NCI-H524 (cell line): ENCODE results near the gene MPEG1.

Experiments
- DNase-seq, 2 experiments: peaks; one replicate each; lab custom pipeline; 2025; lab: John Stamatoyannopoulos, UW

Gene MPEG1

DNA sequence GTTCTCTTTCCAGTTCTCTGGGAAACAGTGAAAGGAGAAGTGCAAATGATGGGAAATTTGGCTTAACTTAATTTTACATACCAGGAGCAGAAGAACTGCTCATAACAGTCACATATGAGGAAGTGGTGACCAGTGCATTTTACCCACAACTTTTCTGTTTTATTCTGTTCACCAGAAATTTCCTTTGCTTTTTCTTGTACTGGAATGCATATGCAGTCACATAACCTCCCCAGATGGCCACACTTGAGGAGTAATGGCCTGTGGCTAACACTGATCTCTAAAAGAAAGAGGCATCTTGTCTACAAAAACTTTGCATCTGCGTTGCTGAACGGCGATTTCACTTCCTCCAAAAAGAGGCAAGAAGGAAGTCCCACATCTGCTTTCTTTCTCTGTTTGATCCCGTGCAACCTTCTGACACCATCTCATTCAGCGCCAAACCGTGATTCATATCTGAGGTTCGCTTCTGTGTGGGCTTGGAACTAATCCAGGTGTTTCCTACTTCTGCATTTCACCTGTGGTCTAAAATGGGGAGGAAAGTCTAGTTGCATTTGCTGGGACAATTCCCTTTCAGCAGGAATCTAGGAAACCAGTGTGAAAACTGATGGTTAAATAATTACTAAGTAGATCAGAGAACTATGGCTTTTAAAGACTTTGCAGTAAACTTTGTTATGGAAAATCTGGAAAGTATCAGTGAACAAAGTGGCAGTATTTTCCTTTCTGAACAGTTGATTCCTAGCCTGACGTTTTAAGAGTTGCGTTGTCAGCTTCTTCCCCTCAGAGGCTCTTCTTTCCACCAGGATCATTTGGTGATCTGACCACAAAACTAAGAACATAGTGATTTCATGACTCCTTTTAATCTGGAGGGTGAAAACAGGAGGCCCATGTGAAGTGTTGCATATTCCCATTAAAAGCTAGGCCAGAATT lies 4.2 kb upstream of the MPEG1 start:
- DNase-seq: no peak

DNA sequence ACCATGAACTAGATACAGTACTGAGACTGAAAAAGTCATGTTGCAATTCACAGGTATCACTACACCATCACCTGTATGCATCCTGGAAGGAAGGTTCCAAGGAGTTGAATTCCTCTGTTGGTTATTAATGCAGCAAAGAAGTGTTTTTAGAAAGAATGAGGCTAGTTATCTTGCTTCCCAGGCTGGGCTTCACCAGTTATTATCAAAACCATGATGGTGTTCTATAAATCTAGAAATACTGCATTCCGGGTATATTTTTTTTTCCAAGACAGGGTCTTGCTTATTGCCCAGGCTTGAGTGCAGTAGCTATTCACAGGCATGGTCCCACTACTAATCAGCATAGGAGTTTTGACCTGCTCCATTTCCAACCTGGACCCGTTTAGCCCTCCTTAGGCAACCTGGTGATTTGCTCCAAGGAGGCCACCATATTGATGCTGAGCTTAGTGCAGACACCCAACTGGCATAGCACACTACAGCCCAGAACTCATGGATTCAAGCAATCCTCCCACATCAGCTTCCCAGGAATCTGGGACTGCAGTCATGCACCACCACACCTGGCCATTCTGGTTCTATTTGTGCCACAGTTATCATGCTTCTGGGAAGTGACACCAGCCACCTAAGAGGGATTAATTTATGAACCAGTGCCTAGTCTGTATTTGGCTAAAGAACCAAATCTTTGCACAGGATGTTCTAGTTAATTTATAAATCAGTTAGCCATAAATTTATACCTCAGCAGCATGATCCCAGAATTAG lies 1.6 kb upstream of the MPEG1 start:
- DNase-seq: no peak

DNA sequence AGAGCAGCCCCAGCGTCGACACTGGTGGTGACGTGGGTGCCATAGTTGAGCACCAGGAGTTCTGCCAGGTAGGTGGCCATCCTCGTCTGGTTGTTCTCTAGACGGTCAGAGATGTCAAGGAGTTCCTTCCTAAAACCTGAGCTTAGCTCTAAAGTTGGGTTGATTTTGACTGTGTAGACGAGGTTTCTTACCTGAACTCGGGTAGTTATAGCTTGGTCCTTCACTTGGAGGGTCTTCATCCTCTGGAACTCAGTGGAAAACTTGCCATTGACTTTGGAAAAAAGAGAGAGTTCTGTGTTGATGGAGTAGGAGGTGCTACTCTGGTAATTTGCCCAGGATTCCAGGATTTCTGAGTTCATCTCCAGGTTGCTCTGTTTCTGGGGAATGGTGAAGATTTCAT lies 505 bp downstream of the MPEG1 start:
- no peak for DNase-seq

DNA sequence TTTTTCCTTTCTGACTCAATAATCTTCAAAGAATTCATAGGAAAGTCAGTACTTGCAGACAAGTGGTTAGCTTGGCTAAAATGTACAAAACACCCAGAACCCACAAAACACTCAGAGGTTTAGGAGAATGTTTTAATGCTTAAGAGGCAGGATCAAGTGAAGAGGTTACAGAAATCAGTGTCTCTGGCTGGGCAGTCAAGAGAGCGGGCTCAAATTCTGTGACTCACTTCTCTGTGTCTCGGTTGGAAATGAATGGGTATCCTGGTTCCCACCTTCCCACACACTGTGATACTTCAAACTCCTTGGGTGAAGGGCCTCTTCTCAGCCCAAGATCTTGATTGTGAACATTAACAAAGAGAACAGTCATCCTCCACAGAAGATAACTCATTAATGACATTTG lies 3.8 kb downstream of the MPEG1 start:
- DNase-seq: no peak

DNA sequence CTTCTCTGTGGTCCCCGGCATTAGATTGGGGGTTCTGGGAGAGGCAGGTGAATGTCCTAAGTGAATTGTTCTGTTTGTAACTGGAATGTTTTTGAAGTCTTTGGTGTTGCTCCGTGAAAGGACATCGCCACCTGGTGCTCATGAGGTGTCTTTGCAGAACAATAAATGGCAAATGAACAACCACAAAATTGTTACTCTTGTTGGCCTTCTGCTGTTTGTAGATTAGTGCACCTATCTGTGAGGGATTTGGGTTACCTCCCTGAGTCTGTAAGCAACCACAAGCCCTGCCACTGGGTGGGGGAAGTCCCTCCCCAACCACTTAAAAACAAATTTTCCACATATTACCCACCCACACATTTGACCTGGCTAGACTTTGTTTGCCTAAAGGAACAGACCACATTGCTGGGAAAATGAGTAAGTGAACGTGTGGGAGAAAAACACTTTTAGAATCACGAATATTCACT lies 4.7 kb downstream of the MPEG1 start:
- DNase-seq: no peak

DNA sequence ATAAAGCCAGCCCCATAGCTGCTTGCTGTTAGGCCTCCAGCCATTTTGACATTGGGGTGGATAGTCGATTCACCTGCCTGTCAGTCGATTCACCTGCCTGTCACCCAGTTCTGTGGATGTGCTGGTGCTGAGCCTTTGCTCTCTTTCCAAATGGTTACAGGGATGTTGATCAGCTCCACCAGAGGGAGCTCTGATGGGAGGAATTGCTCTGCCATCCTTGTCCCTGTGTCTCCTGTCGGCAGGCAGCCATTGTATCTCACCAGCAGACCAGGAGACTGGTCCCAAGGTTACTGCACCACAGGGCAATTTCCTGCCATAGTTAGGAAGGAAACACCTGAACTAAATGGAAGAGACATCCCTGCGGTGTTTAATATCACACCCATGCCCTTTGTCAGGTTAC lies 6.1 kb downstream of the MPEG1 start:
- peak in 1 of 2 experiments; percentile 14 for DNase-seq

DNA sequence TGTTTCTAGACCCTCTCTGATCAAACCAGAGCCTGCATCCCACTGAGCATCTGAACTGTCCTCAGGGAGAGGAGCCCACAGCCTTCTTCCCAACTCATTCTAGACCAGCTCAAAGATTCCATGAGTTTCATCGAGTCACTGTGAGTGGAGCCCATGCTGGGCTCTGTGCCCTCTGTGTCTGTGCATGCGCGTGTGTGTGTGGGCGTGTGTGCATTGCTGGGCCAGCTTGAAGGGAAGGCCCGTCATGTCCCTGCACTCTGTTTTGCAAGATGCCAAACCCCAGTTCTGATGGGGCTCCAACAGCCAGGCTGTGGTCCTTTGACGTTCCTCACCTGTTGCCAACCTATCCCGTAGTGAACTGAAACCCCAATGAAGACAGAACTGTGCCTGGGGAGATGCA lies 7.1 kb downstream of the MPEG1 start:
- DNase-seq: no peak

DNA sequence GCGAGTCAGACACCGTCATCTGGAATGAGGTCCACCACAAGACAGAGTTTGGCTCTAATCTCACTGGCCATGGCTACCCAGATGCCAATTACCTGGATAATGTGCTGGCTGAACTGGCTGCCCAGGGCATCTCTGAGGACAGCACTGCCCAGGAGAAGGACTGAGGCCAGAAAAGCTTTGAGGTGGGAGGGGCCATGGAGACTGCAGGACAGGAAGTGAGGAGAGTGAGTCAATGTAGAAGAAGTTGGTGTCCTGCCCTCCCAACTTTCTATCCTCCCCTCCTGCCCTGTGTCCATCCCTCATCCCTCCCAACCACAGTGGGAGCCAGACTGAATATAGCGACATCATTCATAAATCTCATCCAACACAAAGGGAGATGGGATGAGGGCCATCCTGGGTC lies 8.0 kb downstream of the MPEG1 start:
- DNase-seq: no peak

DNA sequence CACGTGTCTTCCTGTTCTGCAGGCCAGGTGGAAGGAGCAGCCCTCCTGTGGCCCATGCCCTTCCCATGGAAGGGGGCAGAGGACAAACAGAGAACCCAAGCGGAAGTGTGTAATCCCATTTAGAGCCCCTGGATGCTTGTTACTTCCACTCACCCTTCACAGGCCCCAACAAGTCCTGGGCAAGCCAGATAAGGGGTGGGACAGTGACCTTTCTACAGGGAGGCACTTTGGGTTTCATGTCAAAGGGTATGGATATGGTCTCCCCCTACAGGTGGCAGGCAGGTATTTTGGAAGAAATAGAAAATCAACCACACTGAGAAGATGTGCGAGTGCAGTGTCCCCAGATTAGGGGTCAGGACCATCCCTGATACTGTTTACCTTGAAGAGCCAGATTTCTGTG lies 11.4 kb downstream of the MPEG1 start:
- no peak for DNase-seq

DNA sequence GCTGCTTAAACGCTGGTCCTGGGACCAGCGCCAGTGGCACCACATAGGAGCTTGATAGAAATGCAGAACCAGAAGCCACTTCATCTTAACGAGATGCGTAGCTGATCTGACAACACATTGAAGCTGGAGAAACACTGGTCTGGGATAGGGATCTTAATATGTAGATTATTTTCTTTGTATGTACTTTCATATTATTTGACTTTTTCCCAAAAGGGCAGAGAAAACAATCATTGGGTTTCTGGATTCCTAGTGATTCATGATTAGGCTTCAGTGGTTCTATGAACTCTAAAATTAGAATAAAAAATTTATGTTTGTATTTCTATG lies 12.3 kb downstream of the MPEG1 start:
- no peak for DNase-seq

DNA sequence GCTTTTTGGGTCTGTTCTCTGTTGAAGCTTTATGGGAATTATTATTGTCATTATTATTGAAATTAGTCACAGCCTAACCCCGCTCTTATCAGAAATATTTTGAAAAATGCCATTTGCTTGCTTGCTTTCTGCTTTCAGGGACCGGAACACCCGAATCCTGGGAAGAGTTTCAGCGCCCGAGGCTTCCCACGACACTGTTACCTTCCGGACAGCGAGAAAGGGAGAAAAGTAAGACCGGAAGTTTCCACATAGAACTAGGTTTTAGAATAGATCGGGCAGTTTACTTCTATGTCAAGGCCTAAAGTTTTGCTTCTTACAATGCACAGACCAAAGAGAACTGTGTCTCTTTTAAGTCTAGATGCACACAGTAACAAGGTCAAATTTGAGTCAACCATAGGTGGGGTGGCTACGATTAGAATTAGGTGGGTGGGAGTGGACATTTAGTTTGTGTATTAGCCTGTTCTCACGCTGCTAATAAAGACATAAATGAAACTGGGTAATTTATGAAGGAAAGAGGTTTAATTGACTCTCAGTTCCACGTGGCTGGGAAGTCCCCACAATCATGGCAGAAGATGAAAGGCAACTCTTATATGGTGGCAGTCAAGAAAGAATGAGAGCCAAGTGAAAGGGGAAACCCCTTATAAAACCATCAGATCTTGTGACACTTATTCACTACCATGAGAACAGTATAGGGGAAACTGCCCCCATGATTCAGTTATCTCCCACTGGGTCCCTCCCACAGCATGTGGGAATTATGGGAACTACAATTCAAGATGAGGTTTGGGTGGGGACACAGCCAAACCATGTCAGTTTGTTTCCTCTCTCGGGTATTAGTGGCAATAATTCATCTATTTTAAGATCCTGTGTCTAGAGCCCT lies 12.9 kb downstream of the MPEG1 start:
- no peak for DNase-seq

DNA sequence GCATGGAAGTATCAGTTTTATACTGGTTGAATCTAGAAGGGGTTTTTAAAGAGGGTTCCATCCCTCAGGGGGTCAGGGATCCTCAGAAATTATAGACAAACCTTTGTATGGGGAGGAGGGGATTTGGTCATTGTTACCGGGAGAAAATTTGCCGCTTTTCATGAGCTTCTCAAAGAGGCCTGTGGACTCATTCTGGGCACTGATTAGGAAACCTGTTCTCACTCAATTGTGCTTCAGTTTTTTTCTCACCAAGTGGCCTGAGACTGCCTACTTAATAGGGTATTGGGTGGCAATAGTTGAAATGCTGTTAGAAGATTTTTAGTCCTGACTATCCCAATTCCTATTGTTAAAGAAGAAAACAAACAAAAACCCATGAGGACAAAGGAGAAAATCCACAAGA lies 14.0 kb downstream of the MPEG1 start:
- no peak for DNase-seq

DNA sequence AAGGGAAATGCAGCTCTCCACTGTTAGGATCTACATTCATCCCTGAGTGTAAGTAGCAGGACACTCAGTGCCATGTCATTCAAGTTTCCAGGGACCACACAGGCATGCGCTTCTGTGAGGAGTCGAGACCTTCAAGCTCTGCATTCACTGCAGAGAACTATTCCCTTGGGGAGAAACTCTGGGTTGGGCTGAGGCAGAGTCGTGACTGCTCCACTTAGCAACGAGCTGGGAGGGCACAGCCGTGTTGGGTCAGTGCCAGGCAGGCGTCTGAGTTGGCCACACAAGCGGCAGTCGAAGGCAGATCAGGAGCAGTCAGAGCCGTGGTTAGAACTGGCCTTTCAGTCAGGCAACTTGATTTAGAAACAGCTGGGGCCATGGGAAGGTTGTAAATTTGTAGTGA lies 14.7 kb downstream of the MPEG1 start:
- DNase-seq: no peak

DNA sequence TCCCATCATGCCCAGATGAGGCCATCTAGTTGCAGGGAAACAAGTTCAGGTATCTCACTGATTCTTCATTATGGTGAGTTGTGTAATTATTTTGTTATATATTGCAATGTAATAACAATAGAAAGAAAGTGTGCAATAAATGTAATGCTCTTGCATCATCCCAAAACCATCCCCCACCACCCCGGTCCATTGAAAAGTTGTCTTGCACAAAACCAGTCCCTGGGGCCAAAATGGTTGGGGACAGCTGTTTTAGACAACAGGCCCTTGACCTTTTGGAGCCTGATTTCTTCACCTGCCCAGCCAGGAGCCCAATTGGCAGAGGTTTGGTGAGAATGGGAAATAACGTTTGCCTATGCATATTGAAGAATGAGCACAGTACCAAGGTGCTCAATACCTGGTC lies 15.9 kb downstream of the MPEG1 start:
- no peak for DNase-seq

DNA sequence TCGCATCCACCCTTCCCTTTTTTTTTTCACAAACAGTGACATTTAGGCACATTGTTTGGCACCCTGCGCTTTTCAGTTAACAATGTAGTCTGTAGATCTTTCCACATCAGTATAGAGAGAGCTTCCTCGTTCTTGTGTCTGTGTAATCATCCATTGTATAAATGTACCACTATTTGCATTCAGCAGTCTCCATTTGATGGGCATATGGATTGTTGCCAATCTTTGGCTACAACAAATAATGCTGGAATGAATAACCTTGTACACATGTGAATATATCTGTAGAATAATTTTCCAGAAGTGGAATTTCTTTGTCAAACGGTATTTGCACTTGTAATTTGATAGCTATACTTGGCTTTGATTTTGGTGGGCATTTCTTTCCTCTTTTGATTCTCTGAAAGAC lies 17.1 kb downstream of the MPEG1 start:
- DNase-seq: no peak

DNA sequence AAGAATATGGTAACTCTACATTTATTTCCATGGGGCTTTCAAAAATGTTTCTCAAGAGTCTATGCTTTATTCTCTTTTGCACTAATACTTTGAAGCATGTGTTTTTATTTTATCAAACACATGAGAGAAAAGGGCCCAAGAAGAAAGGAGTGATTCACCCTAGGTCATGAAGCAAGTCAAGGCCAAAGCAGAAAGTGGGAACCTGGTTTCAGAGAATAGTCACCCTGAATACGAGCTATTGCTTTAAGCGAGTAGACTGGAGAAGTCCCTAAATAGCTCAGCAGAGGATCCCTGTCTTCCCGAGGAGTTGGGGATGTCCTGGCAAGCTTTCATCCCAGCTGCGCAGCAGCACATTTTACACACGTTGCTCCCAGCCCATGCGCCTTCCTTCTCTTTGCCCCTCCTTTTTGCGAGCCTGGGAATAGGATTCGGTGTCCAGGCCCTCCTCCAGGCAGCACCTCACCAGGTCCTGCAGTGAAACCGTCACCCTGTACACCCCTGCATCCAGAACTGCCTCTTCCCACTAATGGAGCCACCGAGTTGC lies 19.1 kb downstream of the MPEG1 start:
- no peak for DNase-seq

DNA sequence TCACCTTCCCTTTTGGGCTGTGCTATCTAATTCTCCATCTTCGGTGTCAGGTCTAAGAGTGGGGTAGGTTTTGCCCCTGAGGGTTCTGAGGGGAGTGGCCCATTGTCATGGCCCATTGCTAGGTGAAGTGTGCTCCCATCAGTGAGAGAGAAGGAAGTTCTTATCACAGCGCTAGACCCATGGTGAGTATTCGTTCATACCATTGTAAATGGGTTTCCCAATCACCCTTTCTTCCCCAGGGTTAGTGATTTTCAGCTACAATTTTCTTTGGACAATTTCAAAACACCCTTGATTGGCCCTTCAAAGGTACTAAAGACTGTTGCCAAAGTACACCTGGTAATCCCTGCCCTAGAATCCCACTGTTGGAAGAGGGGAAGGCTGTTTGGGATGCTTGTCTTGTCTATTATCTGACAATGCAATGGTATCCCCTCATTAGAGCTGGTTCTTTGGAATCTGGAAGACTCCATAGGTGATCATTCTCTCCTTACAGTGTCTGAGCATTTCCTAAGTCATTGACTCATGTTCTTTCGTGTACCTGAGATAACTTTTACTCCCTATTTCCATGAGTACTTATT lies 20.2 kb downstream of the MPEG1 start:
- no peak for DNase-seq

DNA sequence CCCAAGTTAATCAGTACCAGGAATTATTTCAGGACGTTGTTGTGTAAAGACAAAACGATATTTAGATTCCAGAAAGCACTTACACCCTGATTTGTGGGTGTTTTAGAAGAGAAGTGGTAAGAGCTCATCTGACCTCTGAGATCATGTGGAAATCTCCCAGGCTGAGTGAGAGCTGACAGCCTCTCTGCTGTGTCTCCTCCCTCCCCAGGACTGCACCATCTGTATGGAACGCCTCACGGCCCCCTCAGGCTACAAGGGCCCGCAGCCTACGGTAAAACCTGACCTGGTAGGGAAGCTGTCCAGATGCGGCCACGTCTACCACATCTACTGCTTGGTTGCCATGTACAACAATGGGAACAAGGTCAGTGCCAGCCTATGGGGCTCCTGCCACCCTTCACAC lies 20.8 kb downstream of the MPEG1 start:
- no peak for DNase-seq

DNA sequence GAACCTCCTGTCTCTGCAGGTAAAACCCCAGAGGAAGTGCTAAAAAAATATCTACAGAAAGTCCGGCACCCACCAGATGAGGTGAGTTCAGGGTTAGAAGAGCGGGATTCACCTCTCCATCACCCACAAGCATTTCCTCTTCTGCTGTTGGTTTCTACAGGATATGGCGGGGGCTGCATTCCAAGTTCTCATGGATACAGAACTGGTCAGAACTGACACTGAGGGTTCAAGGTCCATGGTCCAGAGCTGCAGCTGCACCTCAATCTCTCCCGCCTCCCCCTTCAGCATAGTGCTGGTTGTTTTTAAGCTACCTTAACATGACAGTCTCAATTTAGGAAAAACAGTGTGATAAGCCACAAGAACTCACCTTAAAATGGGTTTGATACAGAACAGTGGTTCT lies 21.6 kb downstream of the MPEG1 start:
- no peak for DNase-seq

DNA sequence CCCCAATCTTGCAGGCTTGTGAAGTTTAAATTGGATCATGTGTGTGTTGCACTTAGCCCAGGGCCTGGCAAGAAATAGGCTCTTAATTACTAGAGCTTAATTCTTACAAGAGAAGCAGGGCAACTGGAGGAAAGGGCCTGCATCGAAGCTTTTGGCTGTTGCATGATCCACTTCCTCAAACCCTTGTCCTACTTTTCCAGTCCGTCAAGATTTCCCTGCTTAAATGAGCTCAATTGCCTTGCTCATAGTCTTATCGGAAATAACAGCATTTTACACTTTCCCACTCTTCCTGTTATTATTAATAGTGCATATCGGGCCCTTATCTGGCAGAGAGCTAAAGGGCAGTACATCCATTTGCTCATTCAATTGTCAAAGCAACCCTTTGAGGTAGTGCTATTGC lies 22.7 kb downstream of the MPEG1 start:
- DNase-seq: no peak

DNA sequence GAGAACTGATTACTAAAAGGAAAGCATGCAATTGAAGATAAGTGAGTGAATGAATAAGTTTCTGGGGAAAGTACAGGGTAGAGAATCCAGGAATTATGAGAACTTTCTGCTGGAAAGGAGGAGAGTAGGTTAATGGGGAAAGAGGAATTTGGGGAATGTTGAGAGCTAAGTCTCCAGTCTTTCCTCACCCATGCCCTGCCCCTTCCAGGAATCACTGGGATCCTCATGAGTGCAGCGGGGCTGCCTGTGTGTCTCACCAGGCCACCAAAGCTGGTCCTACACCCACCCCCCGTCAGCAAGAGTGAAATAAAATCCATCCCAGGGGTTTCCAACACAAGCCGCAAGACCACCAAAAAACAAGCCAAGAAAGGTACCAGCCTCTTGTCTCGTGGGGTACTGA lies 23.8 kb downstream of the MPEG1 start:
- DNase-seq: no peak

DNA sequence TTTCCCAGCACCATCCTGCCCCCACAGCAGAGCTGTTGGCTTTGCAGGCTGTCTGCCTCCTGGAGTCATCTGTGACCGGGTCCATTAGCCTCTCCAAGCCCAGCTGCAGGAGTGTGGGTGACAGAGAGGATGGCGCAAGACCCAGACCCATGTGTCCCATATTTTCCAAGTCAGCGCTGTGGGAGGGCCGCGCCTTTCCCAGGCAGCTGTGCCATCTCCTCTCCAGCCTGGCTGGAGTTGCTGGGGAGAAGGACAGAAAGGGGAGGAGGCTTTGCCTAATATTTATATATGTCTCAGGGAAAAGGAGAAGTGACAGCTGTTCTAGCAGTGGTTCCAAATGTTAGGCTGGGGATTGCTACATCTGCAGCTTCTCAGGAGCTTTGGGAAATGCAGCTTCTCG lies 25.1 kb downstream of the MPEG1 start:
- no peak for DNase-seq
